Measurements from ENCODE around the gene TIMP2.

DNA sequence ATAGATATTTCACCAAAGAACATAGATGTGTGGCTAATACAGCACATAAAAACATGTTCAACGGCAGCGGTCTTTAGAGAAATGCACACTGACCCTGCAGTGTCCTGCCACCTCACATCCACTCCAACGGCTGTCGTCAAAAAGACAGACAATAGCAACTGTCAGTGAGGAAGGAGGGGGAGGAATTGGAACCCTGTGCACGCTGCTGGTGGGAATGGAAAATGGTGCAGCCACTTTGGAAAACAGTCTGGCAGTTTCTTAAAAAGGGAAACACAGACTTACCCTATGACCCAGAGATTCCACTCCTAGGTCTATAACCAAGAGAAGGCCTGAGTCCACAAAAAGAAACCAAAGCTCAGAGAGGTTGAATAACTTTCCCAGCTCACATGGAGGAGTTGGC lies 29.9 kb downstream of the TIMP2 start:
- TF ChIP-seq, protein P1, sequence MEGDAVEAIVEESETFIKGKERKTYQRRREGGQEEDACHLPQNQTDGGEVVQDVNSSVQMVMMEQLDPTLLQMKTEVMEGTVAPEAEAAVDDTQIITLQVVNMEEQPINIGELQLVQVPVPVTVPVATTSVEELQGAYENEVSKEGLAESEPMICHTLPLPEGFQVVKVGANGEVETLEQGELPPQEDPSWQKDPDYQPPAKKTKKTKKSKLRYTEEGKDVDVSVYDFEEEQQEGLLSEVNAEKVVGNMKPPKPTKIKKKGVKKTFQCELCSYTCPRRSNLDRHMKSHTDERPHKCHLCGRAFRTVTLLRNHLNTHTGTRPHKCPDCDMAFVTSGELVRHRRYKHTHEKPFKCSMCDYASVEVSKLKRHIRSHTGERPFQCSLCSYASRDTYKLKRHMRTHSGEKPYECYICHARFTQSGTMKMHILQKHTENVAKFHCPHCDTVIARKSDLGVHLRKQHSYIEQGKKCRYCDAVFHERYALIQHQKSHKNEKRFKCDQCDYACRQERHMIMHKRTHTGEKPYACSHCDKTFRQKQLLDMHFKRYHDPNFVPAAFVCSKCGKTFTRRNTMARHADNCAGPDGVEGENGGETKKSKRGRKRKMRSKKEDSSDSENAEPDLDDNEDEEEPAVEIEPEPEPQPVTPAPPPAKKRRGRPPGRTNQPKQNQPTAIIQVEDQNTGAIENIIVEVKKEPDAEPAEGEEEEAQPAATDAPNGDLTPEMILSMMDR (IDR thresholded peaks at IDR 0.05; ENCODE audit: low read depth, low read length, missing input control) = no peak
- TF ChIP-seq RAD21 (IDR thresholded peaks at IDR 0.05) (no peak), JUND (IDR thresholded peaks at IDR 0.05) (no peak), SP1 (IDR thresholded peaks at IDR 0.05) (no peak), HNF4A (conservative IDR thresholded peaks at IDR 0.05) (no peak)
- TF ChIP-seq, protein P2, sequence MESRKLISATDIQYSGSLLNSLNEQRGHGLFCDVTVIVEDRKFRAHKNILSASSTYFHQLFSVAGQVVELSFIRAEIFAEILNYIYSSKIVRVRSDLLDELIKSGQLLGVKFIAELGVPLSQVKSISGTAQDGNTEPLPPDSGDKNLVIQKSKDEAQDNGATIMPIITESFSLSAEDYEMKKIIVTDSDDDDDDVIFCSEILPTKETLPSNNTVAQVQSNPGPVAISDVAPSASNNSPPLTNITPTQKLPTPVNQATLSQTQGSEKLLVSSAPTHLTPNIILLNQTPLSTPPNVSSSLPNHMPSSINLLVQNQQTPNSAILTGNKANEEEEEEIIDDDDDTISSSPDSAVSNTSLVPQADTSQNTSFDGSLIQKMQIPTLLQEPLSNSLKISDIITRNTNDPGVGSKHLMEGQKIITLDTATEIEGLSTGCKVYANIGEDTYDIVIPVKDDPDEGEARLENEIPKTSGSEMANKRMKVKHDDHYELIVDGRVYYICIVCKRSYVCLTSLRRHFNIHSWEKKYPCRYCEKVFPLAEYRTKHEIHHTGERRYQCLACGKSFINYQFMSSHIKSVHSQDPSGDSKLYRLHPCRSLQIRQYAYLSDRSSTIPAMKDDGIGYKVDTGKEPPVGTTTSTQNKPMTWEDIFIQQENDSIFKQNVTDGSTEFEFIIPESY (IDR thresholded peaks at IDR 0.05) = no peak
- TF ChIP-seq, protein P3, sequence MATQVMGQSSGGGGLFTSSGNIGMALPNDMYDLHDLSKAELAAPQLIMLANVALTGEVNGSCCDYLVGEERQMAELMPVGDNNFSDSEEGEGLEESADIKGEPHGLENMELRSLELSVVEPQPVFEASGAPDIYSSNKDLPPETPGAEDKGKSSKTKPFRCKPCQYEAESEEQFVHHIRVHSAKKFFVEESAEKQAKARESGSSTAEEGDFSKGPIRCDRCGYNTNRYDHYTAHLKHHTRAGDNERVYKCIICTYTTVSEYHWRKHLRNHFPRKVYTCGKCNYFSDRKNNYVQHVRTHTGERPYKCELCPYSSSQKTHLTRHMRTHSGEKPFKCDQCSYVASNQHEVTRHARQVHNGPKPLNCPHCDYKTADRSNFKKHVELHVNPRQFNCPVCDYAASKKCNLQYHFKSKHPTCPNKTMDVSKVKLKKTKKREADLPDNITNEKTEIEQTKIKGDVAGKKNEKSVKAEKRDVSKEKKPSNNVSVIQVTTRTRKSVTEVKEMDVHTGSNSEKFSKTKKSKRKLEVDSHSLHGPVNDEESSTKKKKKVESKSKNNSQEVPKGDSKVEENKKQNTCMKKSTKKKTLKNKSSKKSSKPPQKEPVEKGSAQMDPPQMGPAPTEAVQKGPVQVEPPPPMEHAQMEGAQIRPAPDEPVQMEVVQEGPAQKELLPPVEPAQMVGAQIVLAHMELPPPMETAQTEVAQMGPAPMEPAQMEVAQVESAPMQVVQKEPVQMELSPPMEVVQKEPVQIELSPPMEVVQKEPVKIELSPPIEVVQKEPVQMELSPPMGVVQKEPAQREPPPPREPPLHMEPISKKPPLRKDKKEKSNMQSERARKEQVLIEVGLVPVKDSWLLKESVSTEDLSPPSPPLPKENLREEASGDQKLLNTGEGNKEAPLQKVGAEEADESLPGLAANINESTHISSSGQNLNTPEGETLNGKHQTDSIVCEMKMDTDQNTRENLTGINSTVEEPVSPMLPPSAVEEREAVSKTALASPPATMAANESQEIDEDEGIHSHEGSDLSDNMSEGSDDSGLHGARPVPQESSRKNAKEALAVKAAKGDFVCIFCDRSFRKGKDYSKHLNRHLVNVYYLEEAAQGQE (IDR thresholded peaks at IDR 0.05) = no peak
